GM18868 (cell line): ENCODE data around the gene LACRT.
"Not testable (repeated sequence)": the region's sequence is repeated elsewhere in the genome, so short reads cannot be mapped to it uniquely, and the experiment has no call there.

Source experiments
- ATAC-seq: cut with Tn5 transposase; IDR thresholded peaks from one replicate; pipeline ENCODE4 v1.9.1; 2021; ENCODE audit warnings: mild to moderate bottlenecking, moderate library complexity; ENCODE audit not compliant: unreplicated experiment

The LACRT gene, protein sequence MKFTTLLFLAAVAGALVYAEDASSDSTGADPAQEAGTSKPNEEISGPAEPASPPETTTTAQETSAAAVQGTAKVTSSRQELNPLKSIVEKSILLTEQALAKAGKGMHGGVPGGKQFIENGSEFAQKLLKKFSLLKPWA

DNA sequence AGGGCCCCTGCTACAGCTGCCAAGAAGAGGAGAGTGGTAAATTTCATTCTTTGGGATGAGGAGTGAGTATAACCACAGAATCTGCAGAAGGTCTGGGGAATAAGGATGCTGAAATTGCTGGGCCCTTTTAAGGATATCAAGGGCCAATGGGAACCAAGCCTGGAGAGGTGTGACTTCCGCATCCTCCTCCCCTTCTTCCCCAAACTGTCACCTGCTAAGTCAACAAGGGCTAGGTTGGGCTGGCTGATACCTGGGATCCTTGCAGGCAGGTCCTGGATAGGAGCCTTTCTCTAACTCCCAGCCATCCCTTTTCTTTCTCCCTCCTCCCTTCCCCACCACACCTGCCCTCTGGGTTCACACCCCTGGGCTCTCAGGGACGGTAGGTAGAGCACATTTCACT lies at the start of gene LACRT:
LACRT (minus strand) TSS at position 101 of the 400 bp plus-strand sequence; CDS start at position 47, 54 bp downstream.
- ATAC-seq: no peak

DNA sequence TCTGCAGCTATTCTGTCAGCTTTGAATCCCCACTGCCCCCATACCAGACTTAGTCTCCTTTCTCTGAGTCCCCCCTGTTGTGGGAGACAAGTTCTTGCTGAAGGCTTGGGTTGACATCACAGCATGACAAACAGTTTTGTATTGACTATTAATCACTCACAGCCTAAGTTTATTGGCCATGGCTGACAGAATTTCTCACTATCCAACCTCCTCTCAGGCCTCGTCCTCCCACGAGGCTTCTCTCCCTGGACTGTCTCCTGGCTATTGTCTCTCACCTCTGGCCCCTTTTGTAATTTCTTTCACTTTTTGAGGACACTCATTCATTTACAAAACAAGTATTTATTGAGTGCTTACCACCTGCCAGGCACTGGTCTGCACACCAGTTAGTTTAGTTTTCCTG lies 48.7 kb upstream of the LACRT start:
- no peak for ATAC-seq

DNA sequence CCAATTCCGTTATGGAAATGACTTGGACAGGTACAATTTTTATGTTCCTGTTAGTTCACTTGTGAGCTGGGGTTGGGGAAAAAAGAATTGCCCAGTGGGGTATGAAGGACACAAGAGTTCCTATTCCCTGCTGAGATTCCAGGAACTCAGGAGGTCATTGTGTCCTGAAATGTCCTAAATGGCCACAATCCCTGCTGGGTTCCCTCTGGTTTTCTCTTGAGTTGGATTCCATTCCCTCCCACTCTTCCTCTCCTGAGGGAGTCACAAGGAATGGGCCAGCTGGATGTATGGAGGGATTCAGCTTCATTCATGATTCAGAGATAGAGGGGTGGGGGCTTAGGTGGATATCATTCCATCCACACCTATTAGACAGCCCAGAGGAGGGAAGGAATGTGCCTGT lies 48.0 kb upstream of the LACRT start:
- ATAC-seq: no peak

DNA sequence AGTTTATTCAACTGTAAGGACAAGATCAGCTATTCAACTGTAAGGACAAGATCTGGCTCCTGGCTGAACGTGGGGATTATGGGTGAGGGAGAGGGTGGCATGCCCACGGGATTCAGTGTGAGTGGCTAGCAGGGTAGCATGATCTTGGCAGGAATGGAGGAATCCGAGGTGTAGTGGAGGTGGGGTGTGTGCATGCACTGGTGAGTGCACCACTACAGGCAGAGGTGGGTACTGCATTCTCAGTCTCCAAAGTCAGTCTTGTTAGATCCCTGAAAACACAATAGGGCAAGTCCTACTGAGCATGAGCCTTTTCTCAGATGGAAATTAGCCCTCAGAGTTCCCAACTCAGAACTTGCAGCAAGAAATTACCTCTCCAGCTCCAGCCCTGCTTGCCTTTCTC lies 45.7 kb upstream of the LACRT start:
- peak; percentile 96 for ATAC-seq

DNA sequence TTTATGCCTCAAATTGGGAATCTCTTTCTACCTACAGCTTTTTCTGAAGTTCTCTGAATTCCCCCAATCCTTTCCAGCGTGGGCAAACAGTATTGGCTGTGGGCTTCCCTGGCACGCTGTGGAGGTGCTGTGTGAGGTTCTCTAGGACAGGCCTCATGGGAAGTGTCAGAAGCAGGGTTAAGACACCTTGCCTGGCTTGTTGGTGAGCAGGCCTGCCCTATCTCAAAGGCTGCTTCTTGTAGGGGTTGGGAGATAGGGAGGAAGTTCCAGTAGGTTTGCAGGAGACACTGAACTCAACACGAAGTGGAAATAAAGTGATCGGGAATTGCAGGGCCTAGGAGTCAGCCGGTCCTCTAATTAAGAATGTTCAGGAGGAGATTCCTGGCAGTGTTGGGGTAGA lies 43.4 kb upstream of the LACRT start:
- ATAC-seq: no peak

DNA sequence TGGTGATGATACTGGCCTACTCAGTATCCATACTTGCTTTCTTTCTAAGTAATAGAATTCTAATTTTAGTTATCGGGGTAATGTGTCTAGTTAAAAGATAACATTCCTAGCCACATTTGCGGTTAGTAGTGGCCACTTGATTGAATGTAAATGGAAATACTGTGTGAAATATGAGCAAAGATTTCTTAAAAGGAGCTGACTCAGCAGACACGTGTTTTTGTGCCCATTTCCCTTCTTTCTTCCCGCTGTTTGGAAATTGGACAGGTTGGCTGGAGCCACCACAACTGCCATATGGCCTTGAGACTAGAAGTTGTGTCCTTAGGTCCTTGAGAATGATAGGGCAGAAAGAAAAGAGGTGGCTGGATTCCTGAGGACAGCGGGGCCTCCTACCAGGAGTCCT lies 33.2 kb upstream of the LACRT start:
- no peak for ATAC-seq

DNA sequence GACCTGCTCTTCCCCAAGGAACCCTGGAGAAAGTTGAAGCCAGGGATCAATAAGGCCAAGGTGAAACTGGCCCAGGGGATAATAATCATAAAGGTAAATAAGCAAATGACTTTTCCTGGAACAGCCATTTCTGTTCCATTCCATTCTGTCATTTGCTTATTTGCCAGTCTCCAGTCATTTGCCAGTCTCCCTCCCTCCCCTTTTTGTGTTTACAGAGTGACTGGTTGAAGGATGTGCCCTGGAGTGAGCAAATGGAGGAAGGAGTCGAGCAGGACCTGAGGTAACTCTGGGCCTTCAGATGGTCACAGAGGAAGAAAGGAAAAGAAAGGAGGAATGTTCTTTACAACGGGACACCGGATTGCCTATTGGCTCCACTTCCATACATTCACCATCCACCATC lies 31.3 kb upstream of the LACRT start:
- ATAC-seq: no peak

DNA sequence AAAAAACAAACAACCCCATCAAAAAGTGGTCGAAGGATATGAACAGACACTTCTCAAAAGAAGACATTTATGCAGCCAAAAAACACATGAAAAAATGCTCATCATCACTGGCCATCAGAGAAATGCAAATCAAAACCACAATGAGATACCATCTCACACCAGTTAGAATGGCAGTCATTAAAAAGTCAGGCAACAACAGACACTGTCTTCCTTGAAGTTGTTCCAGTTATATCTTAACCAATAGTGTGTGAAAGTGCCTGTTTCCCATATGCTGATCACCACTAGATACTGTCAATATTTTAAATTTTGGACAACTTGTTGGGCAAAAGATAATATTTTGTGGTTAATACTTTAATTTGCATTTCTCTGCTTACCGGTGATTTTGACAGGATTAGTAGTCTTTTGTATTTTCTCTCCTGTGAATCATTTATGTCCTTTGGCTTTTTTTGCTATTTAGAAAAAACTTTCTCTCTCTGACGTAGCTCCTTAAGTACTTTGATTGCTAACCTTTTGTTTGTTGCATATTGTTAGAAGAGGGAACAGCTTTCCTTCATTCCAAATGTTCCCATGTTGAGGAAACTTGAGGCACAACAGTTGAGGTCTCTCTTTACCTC lies 30.4 kb upstream of the LACRT start:
- ATAC-seq: not testable (repeated sequence)

DNA sequence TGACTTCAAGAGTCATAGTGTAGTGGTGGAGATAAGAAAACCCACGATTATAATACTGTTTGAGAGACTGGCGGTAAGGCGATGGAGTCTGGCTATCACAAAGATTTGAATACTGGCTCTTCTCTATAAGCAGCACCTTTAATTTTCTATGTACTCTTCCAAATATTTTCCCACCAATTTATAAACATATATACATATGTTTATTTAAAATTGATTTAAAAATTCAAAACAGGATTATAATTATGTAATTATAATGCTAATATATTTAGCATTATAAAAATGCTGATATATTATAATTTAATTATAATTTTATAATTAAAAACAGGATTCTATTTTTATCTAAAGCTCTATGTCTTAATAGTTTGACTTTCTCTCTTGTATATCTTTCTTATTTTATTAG lies 28.9 kb upstream of the LACRT start:
- ATAC-seq: no peak

DNA sequence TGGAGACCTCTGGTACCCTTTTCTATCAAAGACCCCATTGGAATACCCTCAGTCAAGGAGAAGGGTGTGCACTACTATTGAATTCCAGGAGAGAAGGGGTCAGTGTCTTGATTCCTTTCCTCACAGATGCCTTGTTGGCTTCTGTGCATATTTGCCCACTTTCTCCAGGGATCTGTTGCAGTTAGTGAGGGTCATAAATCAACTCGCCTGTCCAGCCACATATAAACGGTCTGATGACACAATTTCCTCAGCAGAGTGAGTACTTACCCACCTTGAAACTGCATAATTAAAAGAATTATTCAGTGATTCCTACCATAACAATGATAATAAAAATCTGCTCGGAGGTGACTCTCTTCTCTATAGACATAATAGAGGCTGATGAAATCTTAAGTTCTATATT lies 27.3 kb upstream of the LACRT start:
- ATAC-seq: no peak

DNA sequence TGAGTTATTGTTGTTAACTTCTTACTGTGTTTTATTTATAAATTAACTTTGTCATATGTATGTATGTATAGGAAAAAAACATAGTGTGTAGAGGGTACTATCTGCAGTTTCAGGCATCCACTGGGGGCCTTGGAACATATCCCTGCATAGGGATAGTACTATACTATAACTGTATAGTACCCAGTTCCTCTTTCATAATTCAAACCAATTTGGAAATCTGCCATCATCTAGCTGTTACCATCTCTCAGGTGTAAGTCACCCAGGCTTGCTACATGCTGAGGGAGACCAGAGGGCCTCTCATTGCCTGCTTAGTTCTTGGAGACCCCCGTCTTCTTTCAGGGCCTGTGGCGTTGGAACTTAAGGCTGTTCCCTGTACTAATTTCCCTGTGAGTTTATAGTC lies 26.4 kb upstream of the LACRT start:
- peak; percentile 75 for ATAC-seq

DNA sequence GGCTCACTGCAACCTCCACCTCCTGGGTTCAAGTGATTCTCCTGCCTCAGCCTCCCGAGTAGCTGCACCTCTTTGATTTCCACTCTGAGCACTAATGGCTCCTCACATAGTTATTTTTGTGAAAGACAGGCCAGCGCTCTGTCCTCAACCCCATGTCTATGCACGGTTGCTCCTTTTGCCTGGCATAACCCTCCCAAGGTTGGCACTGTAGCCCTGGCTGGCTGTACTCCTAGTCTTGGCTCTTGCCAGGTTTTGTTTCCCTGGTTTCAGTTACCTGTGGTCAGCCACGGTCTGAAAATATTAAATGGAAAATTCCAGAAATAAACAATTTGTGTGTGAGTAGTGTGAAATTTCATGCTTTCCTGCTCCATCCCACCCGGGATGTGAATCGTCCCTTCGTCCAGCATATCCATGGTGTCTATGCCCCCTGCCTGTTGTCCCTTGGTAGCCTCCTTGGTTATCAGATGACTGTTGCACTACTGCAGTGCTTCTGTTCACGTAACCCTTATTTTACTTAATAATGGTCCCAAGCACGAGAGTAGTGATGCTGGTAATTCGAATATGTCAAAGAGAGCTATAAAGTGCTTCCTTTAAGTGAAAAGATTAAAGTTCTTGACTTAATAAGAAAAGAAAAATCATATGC lies 25.7 kb upstream of the LACRT start:
- ATAC-seq: no peak

DNA sequence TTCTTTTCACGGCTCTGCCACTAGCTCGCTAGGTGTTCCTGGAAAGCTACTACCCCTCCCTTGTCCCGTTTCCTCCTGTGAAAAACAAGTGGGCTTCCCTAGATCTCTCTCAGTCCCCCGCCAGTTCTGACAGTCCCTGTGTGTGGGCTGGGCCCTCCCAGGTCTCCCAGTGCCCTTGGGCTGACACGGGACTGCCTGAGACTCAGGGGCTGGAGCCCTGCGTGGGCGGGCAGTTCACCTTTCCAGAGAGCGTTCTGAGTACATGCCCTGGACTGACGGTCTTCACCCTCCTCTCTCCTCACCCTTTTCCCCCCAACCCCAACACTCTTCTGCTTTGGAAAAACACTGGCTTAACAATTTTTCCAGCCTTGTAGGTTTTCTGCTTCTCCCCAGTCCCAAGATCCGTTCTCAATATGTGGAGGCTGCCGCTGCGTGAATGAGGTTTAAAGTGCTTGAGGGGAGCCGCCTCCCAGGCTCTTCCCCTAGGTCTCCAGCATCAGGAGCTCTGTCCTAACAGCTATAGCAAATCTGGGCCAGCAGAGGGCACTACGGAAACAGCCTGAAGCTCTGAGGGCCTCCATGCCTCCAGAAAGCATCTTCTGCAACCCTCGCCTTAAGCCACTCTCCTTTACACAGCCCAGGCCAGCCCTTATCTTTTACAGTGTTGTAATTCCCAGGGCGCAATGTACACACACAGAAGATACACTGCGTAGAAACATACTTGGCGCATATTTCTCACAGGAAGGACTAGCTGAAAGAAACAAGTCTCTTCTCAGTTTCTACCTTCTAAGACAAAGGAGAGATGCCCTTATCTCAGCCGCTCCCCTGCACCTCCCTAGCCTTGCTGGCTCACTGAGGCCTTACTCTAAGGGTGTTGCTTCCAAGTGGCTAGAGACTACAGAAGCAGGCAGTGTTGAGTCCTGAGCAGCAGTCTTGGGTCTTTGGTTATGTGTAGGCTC lies 23.9 kb upstream of the LACRT start:
- peak; percentile 79 for ATAC-seq

DNA sequence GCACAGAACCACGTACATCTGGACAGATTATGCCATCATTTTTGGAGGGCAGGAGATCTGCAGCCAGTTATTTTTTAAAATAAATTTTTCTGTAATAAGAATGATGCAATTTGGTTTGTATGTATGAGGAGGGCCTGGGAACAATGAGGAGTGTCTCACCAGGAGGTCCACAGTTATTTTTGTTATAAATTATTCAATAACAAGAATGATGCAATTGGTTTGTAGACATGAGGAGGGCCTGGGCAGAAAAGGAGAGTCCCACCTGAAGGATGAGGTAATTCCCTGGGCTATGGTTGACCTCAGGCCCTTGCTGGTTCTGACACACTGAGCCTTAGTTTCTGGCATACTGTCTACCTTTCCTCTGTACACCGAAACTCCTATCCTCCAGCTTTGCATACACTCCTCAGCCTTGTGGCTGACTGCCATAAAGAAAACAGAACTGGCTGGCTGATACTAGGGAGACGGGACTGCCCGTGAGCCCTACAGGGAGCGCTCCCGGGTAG lies 22.5 kb upstream of the LACRT start:
- no peak for ATAC-seq

DNA sequence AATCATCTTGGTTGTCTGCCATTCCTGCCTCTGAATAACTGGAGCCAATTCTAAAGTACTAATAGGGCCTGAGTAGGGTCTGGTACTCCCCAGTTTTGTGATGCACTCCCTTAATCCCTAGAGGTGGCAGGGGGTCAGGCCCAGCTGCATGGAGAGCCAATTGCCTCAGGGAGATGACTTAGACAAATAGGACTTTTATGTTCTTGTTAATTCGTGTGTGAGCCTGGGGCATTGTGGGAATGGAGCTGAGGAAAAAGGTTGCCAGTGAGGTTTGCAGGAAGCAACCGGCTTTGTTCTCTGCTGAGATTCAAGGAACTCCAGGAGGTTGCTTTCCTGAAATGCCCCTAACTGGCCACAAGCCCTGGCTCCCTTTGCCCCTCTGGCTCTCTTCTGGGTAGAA lies 20.2 kb upstream of the LACRT start:
- no peak for ATAC-seq

DNA sequence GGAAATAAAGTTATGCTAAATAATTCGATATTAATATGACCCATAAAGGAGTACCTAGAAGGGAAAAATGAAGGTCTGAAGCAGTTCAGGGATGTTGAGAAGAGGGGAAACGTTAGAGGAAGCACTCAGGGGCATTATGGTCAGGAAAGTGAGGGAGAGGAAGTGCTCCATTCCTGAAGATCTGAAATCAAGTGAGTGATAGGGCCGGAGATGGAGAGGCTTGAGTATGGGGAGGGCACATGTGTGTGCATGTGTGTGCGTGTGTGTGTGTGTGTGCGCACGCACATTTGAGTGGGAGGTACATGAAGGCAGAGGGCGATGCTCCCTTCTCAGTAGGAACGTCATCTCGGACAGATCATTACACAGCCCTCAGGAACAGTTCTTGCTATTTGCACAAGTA lies 18.3 kb upstream of the LACRT start:
- no peak for ATAC-seq

DNA sequence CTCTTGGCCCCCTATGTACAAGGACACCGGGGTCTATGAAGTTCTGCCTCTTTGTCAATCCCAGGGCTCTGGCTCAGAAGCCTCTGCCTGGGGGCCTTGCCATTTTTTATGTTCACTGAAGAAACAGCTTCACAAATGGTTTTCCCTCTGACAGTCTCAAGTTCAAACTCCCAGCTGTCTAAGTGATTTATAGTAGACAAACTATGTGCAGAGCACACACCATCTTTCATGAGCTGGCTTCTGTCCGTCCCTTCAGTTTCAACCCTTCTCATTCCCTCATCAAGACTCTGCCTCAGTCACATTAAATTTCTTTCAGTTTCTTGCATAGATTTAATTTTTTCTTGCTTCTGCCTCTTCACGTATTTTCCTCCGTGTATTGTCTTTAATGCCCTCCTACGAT lies 16.2 kb upstream of the LACRT start:
- no peak for ATAC-seq

DNA sequence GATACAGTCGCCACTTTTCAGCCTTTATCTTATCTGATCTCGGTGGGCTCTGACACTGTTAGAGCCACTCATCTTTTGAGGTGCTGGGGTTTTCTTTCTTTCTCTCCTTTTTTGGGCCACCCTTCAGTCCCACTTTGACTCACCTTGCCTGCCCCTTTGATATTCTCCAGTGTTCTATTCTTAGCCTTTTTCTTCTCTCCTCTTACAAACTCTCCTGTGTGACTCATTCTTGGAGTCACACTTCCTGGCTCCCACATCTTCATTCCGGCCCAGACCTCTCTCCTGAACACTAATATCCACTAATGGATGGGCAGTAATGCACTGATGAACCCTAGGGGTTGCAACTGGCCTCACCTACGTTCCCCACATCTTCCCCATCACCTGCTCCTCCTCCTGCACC lies 15.7 kb upstream of the LACRT start:
- ATAC-seq: no peak

DNA sequence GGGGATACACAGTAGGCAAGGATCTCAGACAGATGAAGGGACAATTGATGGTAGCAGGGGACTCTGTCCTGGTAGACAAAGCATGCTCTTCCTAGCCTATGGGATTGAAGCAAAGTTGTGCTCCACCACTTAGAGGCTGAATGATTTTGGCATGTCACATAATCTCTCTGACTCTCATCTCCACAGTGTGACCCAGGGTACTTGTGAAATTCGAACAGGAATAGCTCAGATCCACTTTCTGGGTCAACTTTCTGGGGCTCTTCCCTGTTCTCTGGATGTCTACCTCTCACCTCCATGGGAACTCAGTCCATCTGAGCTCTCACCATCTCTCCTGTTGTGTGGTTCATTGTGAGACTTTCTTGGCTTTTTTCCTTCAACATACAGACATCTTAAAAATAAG lies 15.1 kb upstream of the LACRT start:
- ATAC-seq: no peak

DNA sequence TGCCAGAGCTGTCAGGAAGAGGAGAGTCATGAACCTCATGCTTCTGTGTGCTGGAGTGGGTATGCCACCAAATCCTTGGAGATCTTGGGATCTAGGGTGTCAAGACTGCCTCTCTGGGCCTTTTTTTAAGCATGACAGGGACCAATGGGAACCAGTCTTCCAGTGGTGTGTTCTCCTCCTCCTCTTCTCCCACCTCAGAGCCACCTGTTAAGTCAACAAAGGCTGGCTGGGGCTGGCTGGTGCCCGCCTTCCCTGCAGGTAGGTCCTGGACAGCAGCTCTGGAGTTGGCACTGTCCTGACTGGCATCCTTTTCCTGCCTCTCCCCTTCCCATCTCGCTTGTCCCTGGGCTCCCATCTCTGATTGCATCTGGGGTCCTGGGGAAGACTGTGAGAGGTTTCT lies 13.6 kb upstream of the LACRT start, which contains the start of gene DCD:
DCD (minus strand) TSS at position 101 of the 400 bp plus-strand sequence; CDS start at position 39, 62 bp downstream.
- no peak for ATAC-seq

DNA sequence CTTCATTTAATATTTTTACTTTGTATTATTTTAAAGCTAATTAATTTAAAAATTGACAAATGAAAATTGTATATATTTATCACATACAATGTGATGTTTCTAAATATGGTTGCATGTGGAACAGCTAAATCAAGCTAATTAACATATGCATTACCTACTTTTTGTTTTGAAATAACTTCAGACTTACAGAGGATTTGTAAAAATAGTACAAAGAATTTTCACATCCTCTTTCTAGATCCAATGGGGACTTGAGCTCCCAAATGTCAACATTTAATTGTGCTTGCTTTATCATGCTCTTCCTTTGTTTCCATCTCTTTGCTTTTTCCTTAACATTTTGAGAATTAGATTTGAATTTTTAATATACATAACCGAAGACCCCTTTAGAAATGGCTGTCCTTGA lies 6.9 kb upstream of the LACRT start:
- ATAC-seq: peak; percentile 54
